ENCODE data around the gene ADGRG2. TPM values are rescaled to one million over a fixed set of nuclear protein-coding genes. Genes with fewer than 3 reads are reported as not detected.

The ADGRG2 gene
- total RNA-seq, 1 experiment from 2014 or later, result 0.09 TPM

GRCh38 chrX:18964901-18965300 is 157.4 kb downstream of the ADGRG2 start:
- H3K27ac Mint-ChIP-seq (ENCODE audit: unreplicated experiment), result no peak overlapping the region
- CTCF ChIA-PET, result no interaction called here
- no peaks in the 10 kb centered on the region for H3K4me1 Mint-ChIP-seq (ENCODE audit: low read depth, unreplicated experiment)
- DNase-seq, result no peak
- BruUV-seq (replicated peaks), result no TSS peak
- no peaks in the 10 kb centered on the region for H3K9me3 Mint-ChIP-seq (ENCODE audit: low read depth, unreplicated experiment)
- H3K36me3 Mint-ChIP-seq (ENCODE audit: insufficient read depth, unreplicated experiment), result no peaks in the 10 kb centered on the region
- intact Hi-C loops (cut with micrococcal nuclease; ENCODE audit: unreplicated experiment), result no loop called here
- no peak overlapping the region for H3K4me3 Mint-ChIP-seq (ENCODE audit: low read depth, unreplicated experiment)
- no peaks in the 10 kb centered on the region for H3K27me3 Mint-ChIP-seq (ENCODE audit: unreplicated experiment)
- TF ChIP-seq CTCF (IDR thresholded peaks at IDR 0.05; ENCODE audit: unreplicated experiment), result no peak

DNA sequence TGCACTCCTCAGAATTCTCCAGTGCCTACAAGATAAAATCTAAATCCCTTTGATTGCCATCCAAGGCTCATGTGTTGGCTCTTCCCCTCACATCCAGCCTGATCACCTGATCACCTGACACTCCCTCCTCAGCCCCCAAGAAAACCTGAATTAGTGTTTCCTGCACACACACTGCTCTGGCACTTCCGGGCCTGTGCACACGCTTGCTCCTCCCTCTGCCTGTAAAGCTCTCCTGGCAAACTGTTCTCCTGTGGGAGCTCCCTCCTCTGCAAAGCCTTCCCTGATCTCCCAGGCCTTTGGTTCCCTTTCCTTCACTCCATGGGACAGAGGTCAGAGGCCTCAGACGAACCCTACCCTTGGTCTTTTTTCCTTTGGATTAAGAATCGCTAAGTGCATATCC is 158.2 kb downstream of the ADGRG2 start:
- CTCF ChIA-PET, result no interaction called here
- no TSS peak for BruUV-seq (replicated peaks)
- H3K4me3 Mint-ChIP-seq (ENCODE audit: low read depth, unreplicated experiment), result no peak overlapping the region
- H3K9me3 Mint-ChIP-seq (ENCODE audit: low read depth, unreplicated experiment), result no peaks in the 10 kb centered on the region
- intact Hi-C loops (cut with micrococcal nuclease; ENCODE audit: unreplicated experiment), result no loop called here
- no peaks in the 10 kb centered on the region for H3K27me3 Mint-ChIP-seq (ENCODE audit: unreplicated experiment)
- no peak for TF ChIP-seq CTCF (IDR thresholded peaks at IDR 0.05; ENCODE audit: unreplicated experiment)
- H3K36me3 Mint-ChIP-seq (ENCODE audit: insufficient read depth, unreplicated experiment), result no peaks in the 10 kb centered on the region
- no peak for DNase-seq
- H3K4me1 Mint-ChIP-seq (ENCODE audit: low read depth, unreplicated experiment), result no peaks in the 10 kb centered on the region
- H3K27ac Mint-ChIP-seq (ENCODE audit: unreplicated experiment), result no peak overlapping the region

GRCh38 chrX:18962329-18962728 is 159.9 kb downstream of the ADGRG2 start:
- BruUV-seq (replicated peaks), result no TSS peak
- intact Hi-C loops (cut with micrococcal nuclease; ENCODE audit: unreplicated experiment), result no loop called here
- H3K4me3 Mint-ChIP-seq (ENCODE audit: low read depth, unreplicated experiment), result no peak overlapping the region
- H3K27me3 Mint-ChIP-seq (ENCODE audit: unreplicated experiment), result no peaks in the 10 kb centered on the region
- H3K27ac Mint-ChIP-seq (ENCODE audit: unreplicated experiment), result no peak overlapping the region
- H3K36me3 Mint-ChIP-seq (ENCODE audit: insufficient read depth, unreplicated experiment), result no peaks in the 10 kb centered on the region
- H3K4me1 Mint-ChIP-seq (ENCODE audit: low read depth, unreplicated experiment), result no peaks in the 10 kb centered on the region
- CTCF ChIA-PET, result no interaction called here
- H3K9me3 Mint-ChIP-seq (ENCODE audit: low read depth, unreplicated experiment), result no peaks in the 10 kb centered on the region
- no peak for TF ChIP-seq CTCF (IDR thresholded peaks at IDR 0.05; ENCODE audit: unreplicated experiment)
- no peak for DNase-seq

DNA sequence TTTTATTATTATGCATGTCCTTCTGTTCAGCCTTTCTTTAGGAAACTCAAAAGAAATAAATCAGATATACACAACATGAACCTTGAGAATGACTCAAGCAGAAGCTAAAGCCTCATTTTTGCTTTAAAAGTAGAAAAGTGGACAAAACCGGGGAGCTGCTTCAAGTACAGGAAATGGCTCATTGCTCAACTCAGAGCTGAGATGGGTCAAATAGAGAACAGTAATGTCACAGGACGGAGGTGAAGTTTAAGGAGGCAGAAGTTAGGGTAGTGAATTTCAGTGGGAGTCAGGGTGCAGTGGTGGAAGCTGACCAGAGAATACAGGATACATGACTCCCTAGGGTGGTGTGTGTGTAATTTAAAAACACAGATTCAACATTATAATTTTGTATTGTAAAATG is 160.6 kb downstream of the ADGRG2 start:
- H3K9me3 Mint-ChIP-seq (ENCODE audit: low read depth, unreplicated experiment), result no peaks in the 10 kb centered on the region
- no TSS peak for BruUV-seq (replicated peaks)
- H3K27me3 Mint-ChIP-seq (ENCODE audit: unreplicated experiment), result no peaks in the 10 kb centered on the region
- H3K4me1 Mint-ChIP-seq (ENCODE audit: low read depth, unreplicated experiment), result no peaks in the 10 kb centered on the region
- no peak for TF ChIP-seq CTCF (IDR thresholded peaks at IDR 0.05; ENCODE audit: unreplicated experiment)
- H3K36me3 Mint-ChIP-seq (ENCODE audit: insufficient read depth, unreplicated experiment), result no peaks in the 10 kb centered on the region
- CTCF ChIA-PET, result interaction anchor here (0.6 kb wide), 1 partner anchor 1119 kb away, joined by 7 read pairs; no protein-coding TSS in a partner anchor
- H3K27ac Mint-ChIP-seq (ENCODE audit: unreplicated experiment), result no peak overlapping the region
- H3K4me3 Mint-ChIP-seq (ENCODE audit: low read depth, unreplicated experiment), result no peak overlapping the region
- DNase-seq, result no peak
- intact Hi-C loops (cut with micrococcal nuclease; ENCODE audit: unreplicated experiment), result no loop called here

All from Calu3 (cell line).